ENCODE measurements around the gene RPL29.

DNA sequence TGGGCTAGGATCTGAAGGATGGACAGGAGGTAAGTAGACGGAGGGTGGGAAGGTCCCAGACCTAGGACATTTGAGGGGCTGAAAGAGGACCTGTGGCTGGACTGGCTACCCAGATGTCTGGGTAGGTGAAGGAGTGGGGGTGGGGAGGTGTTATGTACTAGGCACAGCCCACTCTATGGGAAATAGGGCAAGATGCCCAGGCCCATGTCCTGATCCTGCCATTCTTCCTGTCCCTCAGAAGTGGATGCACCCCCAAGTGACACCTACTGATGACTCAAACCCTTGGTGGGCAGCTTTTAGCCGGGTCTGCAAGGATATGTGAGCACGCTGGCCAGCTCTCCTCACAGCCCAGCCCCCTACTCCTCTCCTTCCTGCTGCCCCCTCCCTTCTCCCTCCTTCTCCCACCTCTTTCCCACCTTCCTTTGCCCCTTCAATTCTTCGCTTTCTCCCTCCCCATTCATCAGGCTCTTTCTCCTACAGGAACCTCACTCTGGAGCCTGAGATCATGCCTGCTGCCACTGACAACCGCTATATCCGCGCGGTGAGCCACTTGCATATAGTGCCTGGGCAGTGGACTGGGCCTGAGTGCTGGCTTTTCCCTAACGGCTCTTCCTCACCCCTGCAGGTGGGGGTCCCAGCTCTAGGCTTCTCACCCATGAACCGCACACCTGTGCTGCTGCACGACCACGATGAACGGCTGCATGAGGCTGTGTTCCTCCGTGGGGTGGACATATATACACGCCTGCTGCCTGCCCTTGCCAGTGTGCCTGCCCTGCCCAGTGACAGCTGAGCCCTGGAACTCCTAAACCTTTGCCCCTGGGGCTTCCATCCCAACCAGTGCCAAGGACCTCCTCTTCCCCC, 7.2 kb downstream of the RPL29 start:
- TF ChIP-seq, protein P1, sequence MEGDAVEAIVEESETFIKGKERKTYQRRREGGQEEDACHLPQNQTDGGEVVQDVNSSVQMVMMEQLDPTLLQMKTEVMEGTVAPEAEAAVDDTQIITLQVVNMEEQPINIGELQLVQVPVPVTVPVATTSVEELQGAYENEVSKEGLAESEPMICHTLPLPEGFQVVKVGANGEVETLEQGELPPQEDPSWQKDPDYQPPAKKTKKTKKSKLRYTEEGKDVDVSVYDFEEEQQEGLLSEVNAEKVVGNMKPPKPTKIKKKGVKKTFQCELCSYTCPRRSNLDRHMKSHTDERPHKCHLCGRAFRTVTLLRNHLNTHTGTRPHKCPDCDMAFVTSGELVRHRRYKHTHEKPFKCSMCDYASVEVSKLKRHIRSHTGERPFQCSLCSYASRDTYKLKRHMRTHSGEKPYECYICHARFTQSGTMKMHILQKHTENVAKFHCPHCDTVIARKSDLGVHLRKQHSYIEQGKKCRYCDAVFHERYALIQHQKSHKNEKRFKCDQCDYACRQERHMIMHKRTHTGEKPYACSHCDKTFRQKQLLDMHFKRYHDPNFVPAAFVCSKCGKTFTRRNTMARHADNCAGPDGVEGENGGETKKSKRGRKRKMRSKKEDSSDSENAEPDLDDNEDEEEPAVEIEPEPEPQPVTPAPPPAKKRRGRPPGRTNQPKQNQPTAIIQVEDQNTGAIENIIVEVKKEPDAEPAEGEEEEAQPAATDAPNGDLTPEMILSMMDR (IDR thresholded peaks at IDR 0.05): no peak
- no peak for TF ChIP-seq POLR2A (IDR thresholded peaks at IDR 0.05)

Data from suprapubic skin (tissue), 3 donors.